Fibroblast of skin of right biceps (primary cell): ENCODE measurements around the gene PDCD1.
"Not testable (repeated sequence)": the region's sequence is repeated elsewhere in the genome, so short reads cannot be mapped to it uniquely, and the experiment has no call there.

Experiments used
- DNase-seq: peaks from one replicate; pipeline ENCODE4 v3.0.0-alpha.2; 2013

The PDCD1 gene

DNA sequence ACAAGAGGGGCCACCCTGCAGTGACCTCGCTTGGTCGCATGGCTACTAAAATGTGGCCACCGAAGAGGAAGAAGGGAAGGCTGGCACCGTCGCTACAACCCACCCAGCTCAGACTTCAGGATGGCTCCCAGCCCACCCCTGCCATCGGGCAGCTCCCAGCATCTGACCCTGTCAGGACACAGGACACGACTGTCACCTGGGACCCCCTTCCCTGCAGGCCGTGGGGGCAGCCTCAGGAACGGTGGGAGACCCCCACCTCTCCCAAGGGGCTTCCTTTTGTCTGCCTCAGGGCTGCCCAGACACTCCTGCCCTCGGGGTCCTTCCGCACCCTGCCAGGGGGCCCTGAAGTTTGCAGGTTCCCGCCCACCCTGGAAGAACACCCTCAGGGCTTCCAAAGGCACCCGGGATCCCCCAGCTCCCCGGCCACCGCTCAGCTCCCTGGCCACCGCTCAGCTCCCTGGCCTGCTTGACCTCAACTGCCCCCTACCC is 18.5 kb upstream of the PDCD1 start:
- no peak for DNase-seq

DNA sequence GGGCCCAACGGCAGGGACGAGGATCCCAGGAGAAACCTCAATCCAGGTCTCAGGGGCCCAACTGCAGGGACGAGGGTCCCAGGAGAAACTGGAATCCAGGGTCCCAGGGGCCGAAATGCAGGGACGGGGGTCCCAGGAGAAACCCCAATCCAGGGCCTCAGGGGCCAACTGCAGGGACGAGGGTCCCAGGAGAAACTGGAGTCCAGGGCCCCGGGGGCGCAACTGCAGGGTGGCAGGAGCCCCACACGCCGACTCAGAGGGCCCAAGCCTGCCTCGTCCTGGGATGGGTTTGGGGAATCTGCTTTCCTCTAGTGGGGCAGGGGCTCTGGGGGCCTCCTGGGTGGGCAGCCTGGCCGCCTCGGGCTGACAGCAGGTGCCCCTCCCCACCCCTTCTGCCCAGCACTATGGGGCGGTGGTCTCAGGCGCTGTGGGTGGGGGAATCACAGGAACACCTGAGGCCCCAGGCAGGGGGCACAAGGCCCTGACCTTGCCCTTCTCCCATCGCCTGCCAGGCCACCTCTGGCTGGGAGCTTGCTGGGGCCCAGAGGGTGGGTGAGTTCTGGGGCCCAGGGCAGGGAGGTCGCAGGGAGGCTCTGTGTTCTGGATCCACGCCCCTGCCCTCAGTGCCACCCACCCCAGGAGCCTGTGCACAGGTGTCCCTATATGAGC is 18.0 kb upstream of the PDCD1 start:
- DNase-seq, result no peak

DNA sequence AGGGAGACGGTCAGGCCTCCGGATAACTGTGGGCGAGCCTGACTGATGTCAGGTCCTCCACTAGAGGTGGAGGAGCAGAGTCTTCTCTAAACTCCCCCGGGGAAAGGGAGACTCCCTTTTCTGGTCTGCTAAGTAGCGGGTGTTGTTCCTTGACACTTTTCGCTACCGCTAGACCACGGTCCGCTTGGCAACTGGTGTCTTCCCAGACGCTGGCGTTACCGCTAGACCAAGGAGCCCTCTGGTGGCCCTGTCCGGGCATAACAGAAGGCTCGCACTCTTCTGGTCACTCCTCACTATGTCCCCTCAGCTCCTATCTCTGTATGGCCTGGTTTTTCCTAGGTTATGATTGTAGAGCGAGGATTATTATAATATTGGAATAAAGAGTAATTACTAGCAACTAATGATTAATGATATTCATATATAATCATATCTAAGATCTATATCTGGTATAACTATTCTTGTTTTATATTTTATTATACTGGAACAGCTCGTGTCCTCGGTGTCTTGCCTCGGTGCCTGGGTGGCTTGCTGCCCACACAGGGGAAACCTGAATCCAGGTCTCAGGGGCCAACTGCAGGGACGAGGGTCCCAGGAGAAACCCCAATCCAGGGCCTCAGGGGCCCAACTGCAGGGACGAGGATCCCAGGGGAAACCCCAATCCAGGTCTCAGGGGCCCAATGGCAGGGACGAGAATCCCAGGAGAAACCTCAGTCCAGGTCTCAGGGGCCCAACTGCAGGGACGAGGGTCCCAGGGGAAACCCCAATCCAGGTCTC is 17.2 kb upstream of the PDCD1 start:
- DNase-seq, result not testable (repeated sequence)

DNA sequence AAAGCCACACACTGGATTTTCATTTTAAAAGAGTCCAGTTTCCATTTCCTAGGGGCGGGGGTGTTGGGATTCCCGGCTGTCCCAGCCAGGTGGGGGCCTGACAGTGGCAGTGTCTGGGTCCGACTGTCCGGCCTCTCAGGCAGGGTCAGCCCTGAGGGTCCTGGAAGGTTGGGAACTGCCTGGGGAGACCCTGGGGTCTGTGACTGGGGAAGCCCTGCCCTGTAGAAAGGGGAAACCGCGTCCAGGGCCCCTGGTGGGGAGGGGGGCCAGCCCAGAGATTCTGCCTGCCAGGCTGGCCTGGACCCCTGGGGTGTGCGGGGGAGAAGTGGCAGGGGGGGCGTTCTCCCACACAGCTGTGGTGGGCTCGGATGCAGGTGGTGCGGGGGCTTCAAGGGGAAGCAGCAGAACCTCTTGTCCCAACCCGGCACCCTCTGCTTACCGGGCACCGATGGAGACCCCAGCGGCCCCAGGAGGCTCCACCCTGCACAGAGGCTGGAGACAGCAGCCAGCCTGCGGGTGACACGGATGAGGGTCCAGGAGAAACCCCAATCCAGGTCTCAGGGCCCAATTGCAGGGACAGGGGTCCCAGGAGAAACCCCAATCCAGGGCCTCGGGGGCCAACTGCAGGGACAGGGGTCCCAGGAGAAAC is 15.7 kb upstream of the PDCD1 start:
- no peak for DNase-seq

DNA sequence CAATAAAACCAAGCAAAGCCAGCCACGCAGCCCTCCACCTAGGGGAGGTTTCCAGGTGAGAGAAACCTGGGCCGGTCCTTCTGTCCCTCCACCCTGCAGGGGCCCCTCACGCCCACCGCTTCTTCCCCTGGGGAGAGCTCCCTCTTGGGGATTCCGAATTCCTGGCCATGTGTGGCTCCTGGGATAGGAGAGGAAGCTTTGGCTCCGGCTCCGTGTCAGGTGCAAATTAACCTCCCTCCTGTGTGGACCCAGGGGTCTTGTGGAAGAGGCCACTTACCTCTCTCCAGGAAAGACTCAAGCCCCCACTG is 15.1 kb upstream of the PDCD1 start:
- DNase-seq, result no peak

DNA sequence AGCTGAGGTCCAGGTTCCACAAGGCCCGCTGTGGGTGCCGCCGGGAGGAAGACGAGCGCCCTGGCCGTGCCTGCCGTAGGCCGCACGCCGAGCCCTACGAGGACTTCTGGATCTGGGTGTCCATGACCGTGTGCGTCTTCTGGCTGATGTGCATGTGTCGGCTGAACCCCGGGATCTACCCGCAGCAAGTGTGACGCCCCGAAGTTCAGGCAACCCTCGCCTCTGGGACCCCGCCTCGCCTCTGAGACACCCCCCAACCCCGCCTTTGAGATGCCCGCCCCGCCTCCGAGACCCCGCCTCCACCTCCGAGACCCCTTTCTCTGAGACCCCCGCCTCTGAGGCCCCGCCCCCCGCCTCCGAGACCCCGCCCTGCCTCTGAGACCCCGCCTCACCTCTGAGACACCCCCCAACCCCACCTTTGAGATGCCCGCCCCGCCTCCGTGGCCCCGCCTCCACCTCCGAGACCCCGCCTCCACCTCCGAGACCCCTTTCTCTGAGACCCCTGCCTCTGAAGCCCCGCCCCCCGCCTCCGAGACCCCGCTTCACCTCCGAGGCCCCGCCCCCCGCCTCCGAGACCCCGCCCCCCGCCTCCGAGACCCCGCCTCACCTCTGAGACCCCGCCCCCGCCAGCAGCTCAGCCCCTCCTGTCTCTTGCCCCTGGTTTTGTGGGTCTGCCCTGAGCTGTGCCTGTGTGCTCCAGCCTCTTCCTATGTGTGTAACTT is 14.5 kb upstream of the PDCD1 start:
- DNase-seq, result no peak

DNA sequence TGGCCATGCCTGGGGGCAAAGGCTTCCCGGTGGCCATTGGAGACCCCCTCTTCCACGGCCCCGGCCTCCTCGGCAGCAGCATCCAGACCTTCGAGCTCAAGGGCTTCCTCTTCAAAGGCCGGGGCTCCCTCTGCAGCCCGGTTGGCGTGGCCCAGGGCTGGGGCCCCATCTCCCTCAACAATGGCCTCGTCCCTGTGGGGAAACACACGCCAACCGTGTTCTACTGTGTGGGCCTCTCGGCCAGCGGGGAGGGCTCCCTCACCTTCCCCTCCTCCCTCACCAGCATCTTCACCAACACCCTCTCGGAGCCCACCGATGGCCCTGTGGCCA is 13.6 kb upstream of the PDCD1 start:
- no peak for DNase-seq

DNA sequence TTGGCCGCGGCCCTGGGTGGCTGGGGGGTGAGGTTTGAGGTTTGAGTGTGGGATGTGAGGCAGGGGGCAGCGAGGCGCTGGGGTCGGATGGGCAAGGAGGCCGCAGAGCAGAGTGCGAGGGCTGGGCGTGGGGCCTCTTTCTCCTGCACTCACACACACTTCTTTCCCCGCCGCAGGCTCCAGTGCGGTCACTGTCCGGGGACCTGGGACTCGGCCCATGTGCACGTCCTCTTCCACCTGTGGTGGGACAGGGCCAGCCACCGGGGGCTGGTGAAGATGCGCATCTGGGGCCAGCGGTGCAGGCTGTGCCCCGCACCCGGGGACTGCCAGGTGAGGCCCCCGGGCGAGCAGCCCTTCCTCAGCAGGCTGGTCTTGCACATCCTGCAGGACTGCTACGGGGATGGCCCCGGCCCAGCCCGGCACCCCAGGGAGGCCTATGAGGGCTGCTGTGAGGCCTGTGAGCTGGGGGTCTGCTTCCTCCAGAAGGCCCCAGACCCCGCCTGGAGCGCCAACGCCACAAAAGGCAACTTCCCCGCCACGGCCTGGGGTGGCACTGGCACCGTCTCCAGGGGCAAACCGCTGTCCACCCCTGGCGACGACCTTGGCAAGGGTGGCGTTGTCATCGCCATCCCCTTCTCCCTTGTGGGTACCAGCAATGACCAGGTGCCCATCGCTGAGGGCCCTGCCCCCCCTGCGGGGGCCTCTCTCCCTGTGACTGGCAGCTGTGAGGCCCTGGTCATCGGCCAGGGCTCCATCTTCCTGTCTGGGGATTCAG is 13.0 kb upstream of the PDCD1 start:
- DNase-seq, result no peak

DNA sequence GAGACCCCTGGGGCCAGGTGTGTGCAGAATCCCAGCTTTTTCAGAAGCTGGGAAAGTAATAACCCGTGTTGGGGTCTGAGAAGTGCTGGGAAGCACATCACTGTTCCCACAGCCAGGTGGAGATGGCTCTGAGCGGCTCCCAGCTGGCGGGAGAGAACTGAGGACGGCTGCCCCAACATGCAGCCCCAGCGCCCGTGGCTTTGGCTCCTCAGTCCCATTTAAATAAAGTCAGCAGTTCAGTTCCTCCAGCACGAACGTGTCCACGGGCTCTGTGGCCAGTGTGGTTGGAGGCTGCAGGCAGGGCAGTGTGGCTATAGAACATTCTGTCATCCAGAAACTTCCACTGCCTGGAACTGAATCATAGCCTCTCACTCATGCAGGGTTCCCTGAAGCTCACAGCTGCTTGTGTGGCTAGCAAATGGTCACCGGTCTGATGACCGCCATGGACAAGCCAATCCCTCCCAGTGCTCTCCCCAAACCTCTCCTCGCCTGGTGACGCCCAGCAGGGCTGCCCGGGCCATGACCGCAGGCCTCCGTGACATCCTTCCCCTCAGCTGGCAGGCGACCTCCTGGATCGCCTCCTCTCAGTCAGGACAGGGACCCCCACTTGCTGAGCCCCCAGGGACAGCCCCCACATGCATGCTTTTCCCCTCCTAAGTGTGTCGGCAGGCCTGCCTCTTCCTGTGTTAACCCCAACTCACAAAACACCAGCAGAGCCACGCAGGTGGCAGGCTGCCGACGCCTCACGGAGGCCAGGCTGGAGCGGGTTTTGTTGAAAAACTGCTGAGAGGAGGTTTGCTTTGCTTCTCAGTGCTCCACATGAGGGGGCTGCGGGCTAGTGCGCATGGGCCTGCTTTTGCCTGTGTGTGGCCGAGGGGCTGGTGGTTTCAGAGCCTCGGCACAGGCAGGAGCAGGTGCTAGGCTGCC is 12.2 kb upstream of the PDCD1 start:
- DNase-seq, result no peak

DNA sequence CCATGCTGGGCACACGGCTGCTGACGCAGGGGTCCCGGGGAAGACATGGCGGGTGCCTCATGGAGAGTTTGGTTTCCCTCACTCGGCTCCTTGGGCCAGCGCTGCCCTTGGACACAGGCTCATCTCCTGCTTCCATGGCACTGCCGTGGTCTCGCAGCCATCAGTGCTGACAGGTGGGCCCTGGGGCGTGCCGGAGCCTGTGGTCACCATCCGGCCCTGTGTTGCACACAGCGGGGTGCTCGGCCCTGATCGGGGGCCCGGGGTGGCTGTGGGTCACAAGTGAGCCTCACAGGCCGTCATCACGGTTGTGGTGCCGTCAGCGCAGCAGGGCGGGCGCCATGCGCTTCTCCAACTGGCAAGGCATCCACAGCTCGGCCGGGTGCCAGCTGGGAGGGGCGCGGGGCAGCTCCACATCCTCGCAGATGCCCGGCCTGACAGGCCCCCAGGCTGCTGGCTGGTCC is 11.4 kb upstream of the PDCD1 start:
- DNase-seq, result no peak

DNA sequence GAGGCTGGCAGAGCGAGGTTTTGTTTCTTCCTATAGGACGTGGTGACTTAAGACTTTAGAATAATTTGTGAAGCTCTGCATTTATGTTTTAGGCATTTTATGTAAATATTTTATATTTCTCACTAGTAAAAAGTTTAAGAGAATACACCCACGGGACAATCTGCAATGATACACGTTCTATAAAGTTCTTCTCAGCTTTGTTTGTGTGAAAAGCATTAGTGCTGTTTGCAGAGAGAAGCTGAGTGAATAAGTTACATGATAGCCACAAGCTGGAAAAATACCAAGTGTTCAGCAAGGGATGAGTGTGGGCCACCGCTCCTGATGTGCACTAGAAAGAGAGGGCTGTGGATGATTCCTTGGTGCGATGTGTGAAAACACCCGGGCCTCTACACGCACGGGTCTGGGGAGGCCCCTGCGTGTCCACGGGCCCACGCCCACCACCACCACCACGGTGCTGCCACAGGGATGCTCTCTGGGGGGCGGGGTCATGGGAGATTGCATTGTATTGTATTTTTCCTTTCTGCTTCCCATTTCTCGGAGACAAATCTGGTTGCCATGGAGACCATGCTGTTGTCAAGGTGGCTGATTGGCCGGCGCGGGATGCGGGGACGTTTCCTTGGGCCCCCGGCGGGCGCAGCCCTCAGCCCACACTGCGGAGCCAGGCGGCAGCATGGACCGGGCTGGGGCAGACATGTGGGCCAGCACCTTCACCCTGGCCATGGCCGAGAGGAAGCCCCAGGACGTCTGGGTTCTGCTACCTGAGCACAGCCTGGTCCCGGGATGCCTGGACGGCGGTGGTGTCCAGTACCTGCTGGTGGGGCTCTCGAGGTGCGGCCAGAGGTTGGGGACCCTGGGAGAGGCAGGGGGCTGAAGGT is 10.6 kb upstream of the PDCD1 start, which contains the start of gene RTP5:
Gene RTP5, plus strand, starts transcription at position 643 of the 875 bp plus-strand sequence. Its CDS starts 28 bp downstream, at position 671.
- DNase-seq, result no peak

DNA sequence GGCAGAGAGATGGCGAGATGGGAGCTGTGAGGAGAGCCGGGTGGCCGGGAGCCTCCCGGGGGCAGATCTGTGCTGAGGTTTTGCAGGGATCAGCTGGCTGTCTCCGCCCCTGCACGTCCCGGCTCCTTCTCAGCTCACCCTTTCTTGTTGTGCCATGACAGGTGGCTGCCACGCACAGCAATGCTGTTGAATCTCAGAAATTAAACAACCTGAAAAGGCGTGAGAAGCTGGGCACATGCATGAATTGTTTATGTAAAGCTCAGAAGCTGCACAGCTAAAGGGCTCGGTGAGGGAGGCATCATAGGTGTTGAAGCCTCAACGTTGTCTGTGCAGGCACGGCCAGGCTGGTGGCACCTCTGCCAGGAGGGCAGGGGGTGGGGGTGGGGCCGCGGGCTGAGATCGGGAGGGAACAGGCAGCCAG is 10.0 kb upstream of the PDCD1 start:
- no peak for DNase-seq

DNA sequence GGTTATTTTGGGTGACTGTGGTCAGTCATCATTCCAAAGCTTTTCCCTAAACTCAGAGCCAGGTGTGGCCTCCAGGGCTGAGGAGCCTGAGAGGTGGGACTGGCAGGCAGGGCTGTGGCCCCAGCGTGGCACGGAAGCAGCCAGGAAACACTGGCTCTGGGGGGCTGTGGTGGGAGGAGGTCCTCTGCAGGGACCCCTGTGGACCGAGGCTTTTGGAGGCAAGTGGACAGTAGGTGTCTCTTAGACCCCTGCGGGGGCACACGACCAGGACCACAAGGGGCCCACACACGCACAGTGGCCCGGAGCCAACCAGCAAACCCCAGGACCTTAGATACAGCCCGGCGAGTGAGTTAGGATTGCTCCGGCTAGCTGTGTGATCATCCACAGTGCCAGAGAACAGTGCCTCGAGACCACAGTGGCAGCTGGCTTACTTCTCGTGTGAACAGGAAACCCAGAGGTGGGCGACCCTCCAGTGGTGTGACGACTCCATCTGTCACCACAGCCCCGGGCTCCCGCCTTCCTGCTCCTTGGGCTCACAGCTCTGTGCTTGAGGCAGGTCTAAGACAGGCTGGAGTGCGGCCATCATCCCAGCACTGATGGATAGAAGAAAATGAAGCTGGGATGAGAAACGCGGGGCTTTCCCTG is 9.2 kb upstream of the PDCD1 start:
- DNase-seq, result no peak

DNA sequence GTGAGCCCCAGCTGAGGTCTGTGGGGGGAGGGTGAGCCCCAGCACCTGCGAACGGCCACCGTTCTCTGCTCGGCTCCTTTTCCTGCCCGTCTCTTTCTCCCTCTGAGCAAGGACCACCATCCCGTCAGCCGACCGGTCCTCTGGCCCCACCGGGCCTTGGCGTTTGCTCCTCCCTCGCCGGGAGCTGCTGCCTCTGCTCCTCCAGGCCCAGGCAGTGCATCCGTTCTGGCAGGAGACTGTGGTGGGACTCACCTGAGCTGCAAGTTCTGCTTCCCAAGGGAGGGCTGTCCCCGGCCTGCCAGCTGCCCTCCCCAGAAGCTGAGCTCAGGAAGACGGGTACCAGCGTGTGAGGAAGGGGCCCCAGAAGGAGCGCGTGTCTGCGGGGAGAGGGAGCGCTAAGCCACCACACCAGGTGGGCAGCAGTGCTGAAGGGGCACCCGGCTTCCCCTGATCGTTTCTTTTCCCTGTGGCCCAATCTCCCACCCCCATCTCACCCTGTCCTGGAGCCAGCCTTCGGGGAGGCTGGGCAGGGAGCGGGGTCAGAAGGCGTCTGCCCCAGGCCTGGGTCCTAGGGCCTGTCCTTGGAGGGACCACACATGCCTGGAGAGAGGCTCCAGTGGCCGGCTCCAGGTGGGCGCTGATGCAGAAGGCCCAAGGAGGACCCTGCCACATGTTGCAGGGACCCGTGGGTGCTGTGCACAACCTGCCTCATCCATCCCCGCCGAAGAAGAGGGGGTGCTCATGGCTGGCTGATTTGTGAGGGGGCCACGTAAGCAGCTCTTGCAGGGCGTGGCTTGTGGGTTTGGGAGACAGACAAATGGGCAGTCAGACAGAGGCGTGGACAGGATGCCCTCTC is 8.3 kb upstream of the PDCD1 start:
- DNase-seq, result no peak

DNA sequence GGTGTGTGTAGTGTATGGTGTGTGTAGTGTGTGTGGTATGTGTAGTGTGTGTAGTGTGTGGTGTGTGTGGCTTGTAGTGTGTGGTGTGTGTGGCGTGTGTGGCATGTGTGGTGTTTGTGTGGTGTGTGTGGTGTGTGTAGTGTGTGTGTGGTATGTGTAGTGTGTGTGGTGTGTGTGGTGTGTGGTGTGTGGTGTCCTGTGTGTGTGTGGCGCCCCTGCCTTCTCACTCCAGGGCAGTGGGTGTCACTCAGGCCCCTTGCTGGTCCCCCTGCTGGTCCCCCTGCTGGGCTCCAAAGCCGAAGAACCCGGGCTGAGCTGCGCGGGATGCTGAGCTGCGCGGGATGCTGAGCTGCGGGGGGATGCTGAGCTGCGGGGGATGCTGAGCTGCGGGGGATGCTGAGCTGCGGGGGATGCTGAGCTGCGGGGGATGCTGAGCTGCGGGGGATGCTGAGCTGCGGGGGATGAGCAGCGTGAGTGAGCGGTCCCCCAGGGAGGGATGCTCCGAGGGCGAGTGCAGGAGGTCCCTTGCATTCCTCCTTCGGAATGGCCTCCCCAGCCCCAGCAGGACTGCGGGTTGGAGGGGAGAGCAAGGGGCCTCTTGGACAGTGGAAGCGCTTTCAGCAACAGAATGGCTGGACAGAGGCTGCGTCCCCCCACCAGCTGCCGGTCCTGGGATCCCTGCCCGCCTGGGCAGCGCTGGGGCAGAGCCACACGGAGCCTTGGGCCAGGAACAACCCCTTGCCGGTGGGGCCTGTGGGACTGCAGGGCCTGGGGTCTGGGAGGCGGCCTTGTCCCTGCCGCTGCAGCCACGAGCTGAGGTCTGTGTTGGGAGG is 7.5 kb upstream of the PDCD1 start:
- DNase-seq, result no peak

DNA sequence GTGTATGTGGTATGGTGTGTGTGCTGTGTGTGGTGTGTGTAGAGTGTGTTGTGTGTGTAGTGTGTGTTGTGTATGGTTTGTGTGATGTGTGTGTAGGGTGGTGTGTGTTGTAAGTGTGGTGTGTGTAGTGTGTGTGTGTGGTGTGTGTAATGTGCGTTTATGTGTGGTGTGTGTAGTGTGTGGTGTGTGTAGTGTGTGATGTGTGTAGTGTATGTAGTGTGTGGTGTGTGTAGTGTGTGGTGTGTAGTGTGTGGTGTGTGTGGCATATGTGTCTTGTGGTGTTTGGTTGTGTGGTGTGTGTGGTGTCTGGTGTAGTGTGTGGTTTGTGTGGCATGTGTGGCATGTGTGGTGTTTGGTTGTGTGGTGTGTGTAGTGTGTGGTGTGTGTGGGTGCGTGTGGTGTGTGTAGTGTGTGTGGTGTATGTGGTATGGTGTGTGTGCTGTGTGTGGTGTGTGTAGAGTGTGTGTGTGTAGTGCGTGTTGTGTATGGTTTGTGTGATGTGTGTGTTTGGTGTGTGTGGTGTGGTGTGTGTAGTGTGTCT is 6.8 kb upstream of the PDCD1 start:
- DNase-seq, result no peak

DNA sequence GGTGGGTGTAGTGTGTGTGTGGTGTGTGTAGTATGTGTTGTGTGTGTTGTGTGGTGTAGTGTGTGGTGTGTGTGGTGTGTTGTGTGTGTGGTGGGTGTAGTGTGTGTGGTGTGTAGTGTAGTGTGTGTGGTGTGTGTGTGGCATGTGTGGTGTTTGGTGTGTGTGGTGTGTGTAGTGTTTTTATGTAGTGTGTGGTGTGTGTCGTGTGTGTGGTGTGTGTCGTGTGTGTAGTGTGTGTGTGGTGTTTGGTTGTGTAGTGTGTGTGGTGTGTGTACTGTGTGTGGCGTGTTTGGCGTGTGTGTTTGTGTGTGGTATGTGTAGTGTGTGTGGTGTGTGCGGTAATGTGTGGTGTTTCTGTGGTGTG is 6.1 kb upstream of the PDCD1 start:
- no peak for DNase-seq
